ENCODE data around the gene BEST2. TPM values are rescaled to one million over a fixed set of nuclear protein-coding genes. Genes with fewer than 3 reads are reported as not detected.
A peak's percentile ranks its signal among the peaks of the same experiment; 100 is the strongest.

BEST2 gene
- total and polyA plus RNA-seq, 2 of the 4 experiments (the other 2 are of a cell fraction) = not detected

- peak overlapping the region; percentile 64; the same call in 1 of the 2 replicates for H3K18ac ChIP-seq (ENCODE audit: low read depth, low read length)
- H3K27ac ChIP-seq (ENCODE audit: insufficient read depth, low read length) = peak overlapping the region; percentile 85
- peak; percentile 32; the same call in 1 of the 2 replicates for TF ChIP-seq MAZ (IDR thresholded peaks at IDR 0.05; ENCODE audit: borderline replicate concordance, low read depth, low read length)
- TF ChIP-seq FOS (IDR thresholded peaks at IDR 0.05; ENCODE audit: low read depth, low read length) = peak; percentile 44; the same call in 1 of the 2 replicates
- TF ChIP-seq CHD1 (IDR thresholded peaks at IDR 0.05; ENCODE audit: low read depth, low read length) = no peak
- peak overlapping the region; percentile 69 for H3K23ac ChIP-seq (ENCODE audit: low read depth, low read length)
- WGBS, 2 experiments (ENCODE audit: extremely low coverage in 2 of 2, insufficient read length in 1 of 2) = no CpG with 5 or more reads among the region's 22 CpGs
- peak overlapping the region; percentile 72 for H2AK5ac ChIP-seq (ENCODE audit: low read depth, low read length)
- H4K5ac ChIP-seq (ENCODE audit: low read depth, low read length) = peak overlapping the region; percentile 62; the same call in 1 of the 2 replicates
- H3K14ac ChIP-seq (replicated peaks; ENCODE audit: low read depth, low read length) = peak overlapping the region; percentile 95
- H3K4ac ChIP-seq (ENCODE audit: low read depth, low read length) = peak overlapping the region; percentile 83
- H2AFZ ChIP-seq (replicated peaks; ENCODE audit: low read length, poor library complexity) = peak overlapping the region; percentile 81
- peaks cover 19% of the 10 kb centered on the region for H3K4me1 ChIP-seq (ENCODE audit: control insufficient read depth, insufficient read depth, low read length)
- peak overlapping the region; percentile 88 for H3K4me2 ChIP-seq (ENCODE audit: low read depth, low read length)
- H3K27me3 ChIP-seq (ENCODE audit: control insufficient read depth, insufficient read depth, low read length) = no peaks in the 10 kb centered on the region
- CTCF ChIA-PET = interaction anchor here (1.1 to 3.0 kb wide), 5 partner anchors 15 to 35 kb away, joined by 3 to 14 read pairs (median 8); no protein-coding TSS in a partner anchor
- peak overlapping the region; percentile 92 for H2BK5ac ChIP-seq (ENCODE audit: low read depth, low read length, poor library complexity, severe bottlenecking)
- H2AK9ac ChIP-seq (replicated peaks; ENCODE audit: low read depth, low read length, poor library complexity) = peak overlapping the region; percentile 97
- no TSS peak for BruUV-seq (replicated peaks)
- H2BK120ac ChIP-seq (ENCODE audit: low read depth, low read length) = peak overlapping the region; percentile 17; the same call in 1 of the 2 replicates
- intact Hi-C loops (cut with micrococcal nuclease) (no loop called here), in situ Hi-C loops (cut with MboI; ENCODE audit: low sequenced_read_pairs) (loop anchor here (25.0 kb wide), 1 partner anchor 1044 kb away; no protein-coding TSS in a partner anchor), dilution Hi-C loops (cut with HindIII; ENCODE audit: low sequenced_read_pairs, unreplicated experiment) (no loop called here)
- DNase-seq (no peak), ATAC-seq (ENCODE audit: low read depth) (no peak)
- POLR2A ChIA-PET (ENCODE audit: unreplicated experiment) = interaction anchor here (0.6 to 2.4 kb wide), 5 partner anchors 10 to 243 kb away, joined by 3 to 11 read pairs (median 5); no protein-coding TSS in a partner anchor
- peak overlapping the region; percentile 97 for H3K4me3 ChIP-seq (ENCODE audit: insufficient read depth, low read depth, low read length)
- no peaks in the 10 kb centered on the region for H3K9me3 ChIP-seq (ENCODE audit: control insufficient read depth, insufficient read depth, low read length)
- H3K9me1 ChIP-seq (ENCODE audit: insufficient read depth, low read length) = no peaks in the 10 kb centered on the region; the same call in none of the 2 replicates
- H2BK15ac ChIP-seq (ENCODE audit: low read depth, low read length) = no peak overlapping the region
- H3K9ac ChIP-seq (ENCODE audit: low read depth, low read length) = peak overlapping the region; percentile 80
- H4K8ac ChIP-seq (ENCODE audit: low read depth in 2 of 2, low read length in 2 of 2) = peak overlapping the region; percentile 10 to 88; a peak in 2 of 4 replicates
- peak overlapping the region; percentile 70 for H3K56ac ChIP-seq (ENCODE audit: extremely low read depth, insufficient read depth, low read length)
- H3K36me3 ChIP-seq (ENCODE audit: control insufficient read depth, insufficient read depth, low read length) = no peaks in the 10 kb centered on the region
- peak overlapping the region; percentile 64; the same call in 1 of the 2 replicates for H4K91ac ChIP-seq (ENCODE audit: insufficient read depth, low read depth, low read length)
- no peak overlapping the region for H2BK20ac ChIP-seq (ENCODE audit: low read depth, low read length)
- peaks cover 20% of the 10 kb centered on the region for H4K20me1 ChIP-seq (ENCODE audit: insufficient read depth, low read length)
- H3K79me1 ChIP-seq (ENCODE audit: low read depth in 1 of 2, low read length in 2 of 2) = peaks cover 0 to 39% of the 10 kb centered on the region in 2 experiments; a peak in 2 of 4 replicates
Measured at GRCh38 chr19:12792853-12793289, 41.3 kb downstream of the BEST2 start.
